C1 segment of cervical spinal cord (tissue), 14 donors: ENCODE data around the gene OLFM1.
"Not testable (repeated sequence)": the region's sequence is repeated elsewhere in the genome, so short reads cannot be mapped to it uniquely, and the experiment has no call there.

Experiments
- DNase-seq, 14 donors: peaks; one replicate each; lab custom pipeline; 2025; lab: John Stamatoyannopoulos, UW

Gene OLFM1

GRCh38 chr9:135060461-135061116 is 26.9 kb upstream of the OLFM1 start:
- DNase-seq = no peak

DNA sequence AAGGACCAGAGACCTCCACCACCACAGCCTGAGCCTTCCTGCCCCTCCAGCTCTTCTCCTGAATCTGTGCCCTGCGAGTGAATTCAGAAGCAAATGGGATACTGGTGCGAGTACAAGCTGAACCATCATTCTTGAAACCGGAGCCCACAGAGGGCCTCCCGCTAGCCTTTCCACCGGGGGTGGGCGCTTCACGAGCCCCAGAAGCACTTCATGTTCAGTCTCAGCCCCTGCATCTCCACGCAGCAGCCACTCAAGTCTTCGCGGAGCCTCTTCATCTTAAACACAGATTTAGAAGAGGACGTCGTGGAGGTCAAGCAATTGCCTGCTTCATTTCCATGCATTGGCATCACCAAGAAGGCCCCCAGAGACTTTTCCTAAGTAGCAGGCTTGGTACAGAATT is 26.0 kb upstream of the OLFM1 start:
- no peak for DNase-seq

DNA sequence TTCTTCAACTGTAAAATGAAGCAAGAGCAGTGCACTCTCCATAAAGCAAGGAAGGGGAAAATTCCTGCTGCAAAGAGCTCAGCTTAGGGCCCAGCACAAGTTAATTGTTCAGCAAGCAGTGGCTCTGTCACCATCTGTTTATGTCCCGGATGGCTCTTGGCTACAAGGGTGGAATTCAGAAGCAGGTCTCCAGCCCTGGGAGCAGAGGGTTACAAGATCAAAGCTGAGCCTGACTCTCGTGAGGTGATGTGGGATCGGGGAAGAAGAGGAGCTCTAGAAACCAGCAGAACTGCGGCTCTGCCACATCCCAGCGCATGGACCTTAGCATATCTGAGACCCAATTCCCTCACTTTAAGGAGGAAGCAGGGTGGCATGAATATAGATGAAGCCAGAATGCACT is 25.2 kb upstream of the OLFM1 start:
- no peak for DNase-seq

DNA sequence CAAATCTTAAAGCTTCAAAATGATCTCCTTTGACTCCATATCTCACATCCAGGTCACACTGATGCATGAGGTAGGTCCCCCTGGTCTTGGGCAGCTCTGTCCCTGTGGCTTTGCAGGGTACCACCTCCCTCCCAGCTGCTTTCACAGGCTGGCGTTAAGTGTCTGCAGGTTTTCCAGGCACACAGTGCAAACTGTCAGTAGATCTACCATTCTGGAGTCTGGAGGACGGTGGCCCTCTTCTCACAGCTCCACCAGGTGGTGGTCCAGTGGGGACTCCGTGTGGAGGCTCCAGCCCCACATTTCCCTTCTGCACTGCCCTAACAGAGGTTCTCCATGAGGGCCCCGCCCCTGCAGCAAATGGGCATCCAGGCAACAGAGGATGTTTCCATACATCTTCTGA is 24.0 kb upstream of the OLFM1 start:
- DNase-seq = not testable (repeated sequence)

DNA sequence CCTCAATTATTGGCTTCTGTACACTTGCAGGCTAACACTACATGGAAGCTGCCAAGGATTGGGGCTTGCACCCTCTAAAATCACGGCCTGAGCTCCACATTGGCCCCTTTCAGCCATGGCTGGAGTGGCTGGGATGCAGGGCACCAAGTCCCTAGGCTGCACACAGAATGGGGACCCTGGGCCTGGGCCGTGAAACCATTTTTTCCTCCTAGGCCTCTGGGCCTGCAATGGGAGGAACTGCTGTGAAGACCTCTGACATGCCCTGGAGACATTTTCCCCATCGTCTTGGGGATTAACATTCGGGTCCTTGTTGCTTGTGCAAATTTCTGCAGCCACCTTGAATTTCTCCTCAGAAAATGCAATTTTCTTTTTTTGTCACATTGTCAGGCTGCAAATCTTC is 23.6 kb upstream of the OLFM1 start:
- not testable (repeated sequence) for DNase-seq

GRCh38 chr9:135065151-135065550 is 22.3 kb upstream of the OLFM1 start:
- DNase-seq = no peak

- no peak for DNase-seq
Observed at GRCh38 chr9:135065804-135066203, 21.7 kb upstream of the OLFM1 start.

GRCh38 chr9:135066291-135066690 is 21.2 kb upstream of the OLFM1 start:
- no peak for DNase-seq

DNA sequence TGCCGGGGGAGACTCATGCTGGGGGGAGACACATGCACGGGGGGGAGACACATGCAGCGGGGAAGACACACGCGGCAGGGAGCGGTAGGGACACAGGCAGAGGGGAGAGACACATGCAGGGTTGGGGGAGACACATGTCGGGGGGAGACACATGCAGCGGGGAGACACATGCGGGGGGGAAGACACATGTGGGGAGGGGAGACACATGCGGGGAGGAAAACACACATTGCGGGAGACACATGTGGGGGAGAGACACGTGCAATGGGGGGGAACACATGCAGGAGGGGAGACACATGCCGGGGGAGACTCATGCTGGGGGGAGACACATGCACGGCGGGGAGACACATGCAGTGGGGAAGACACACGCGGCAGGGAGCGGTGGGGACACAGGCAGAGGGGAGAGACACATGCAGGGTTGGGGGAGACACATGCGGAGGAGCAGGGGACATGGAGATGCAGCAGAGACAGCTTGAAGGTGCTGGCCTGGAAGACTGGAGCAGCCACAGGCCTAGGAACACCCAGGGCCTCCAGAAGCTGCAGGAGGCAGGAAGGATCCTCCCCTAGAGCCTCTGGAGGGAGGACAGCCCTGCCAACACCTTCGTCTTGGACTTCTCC is 20.3 kb upstream of the OLFM1 start:
- DNase-seq = no peak

GRCh38 chr9:135068776-135069415 is 18.6 kb upstream of the OLFM1 start:
- no peak for DNase-seq

DNA sequence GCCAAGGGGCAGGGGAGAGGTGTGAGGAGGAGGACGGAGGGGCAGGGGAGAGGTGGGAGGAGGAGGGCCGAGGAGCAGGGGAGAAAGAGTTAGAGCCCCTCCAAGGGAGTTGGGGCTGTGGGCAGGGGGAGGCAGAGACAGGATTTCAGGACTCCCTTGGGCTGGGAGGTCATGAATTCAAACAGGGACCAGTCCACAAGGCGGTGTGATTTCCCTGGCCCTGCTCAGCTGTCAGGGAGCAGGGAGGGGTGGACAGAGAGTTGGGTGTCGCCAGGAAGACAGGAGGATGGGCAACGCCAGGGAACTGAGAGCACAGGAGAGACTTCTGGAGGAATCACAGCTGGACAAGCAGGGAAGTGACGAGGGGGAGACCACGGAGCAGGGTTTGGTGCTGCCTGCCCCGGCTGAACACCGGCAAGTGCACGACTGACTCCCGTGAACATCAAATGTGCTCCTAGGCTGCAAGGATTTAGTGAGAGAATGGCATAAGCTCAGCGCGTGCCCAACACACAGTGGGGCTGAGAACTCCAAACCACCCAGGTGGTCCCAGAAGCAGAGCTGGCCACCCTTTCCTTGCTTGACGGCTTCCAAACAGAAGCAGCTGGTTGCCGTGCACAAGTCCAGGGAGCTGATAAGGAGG is 17.8 kb upstream of the OLFM1 start:
- no peak for DNase-seq

- no peak for DNase-seq
Observed at GRCh38 chr9:135070198-135070951, 17.1 kb upstream of the OLFM1 start.

DNA sequence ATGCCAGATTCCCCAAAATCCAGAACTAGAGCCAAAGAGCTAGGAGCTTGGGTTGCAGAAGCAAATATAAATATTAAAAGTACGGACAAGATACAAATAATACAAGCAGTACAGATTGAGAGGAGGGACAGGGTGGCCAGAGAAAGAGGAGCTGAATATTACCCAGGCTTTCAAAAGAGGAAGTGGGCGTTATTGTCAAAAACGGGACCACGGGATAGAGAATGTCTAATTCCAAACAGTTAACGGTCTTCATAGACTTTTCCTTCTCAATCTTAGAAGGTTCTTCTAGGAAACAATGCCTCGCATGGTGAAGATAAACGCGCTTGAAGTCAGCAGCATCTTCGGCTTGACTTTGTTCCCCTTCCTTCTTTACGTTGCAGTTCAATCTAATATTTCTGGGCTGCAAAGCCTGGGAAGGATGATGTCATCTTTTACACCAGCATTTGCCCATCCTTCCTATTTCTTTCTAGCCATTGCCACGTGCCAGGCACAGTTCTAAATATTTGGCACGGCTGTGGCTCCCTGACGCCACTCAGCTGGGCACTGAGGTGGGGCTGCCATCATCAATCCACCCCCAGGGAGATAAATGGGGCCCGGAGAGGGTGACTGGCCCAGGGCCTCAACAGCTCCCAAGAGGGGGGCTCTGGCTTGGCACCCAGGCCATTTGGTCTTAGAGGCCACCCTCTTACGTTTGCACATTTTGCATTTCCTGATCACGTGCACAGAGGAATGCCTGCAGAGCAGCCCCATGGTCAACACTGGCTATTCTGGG is 16.3 kb upstream of the OLFM1 start:
- DNase-seq = no peak

DNA sequence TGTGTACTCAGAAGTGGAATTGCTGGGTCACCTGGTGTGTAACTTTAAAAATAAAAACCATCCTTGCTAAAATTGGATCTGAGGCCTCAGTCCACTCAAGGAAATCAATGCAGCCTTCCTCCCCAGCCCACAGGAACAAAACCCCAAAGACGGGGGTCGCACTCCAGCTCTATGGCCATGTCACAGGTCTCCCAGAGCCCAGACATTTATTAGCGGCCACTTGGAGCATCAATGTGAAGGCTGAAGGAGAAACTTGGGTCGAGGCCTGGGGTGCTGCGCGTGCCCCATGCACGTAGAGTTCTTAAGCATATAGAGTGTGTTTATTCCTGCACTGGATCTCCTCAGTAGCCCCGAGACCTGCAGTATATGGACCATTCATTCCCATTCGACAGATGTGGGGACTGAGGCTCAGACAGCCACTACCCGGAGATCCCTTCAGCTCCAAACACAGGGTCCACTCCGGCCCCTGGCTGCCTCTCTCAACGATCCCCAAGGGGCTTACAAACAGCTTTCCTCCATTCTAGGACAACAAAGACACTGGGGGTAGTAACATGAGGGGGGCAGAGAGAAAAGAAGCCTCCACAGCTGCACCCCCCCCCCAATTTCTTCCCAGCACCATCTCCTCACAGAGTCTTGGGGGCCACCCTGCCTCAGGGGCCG is 14.3 kb upstream of the OLFM1 start:
- no peak for DNase-seq

GRCh38 chr9:135073741-135074305 is 13.6 kb upstream of the OLFM1 start:
- no peak for DNase-seq

DNA sequence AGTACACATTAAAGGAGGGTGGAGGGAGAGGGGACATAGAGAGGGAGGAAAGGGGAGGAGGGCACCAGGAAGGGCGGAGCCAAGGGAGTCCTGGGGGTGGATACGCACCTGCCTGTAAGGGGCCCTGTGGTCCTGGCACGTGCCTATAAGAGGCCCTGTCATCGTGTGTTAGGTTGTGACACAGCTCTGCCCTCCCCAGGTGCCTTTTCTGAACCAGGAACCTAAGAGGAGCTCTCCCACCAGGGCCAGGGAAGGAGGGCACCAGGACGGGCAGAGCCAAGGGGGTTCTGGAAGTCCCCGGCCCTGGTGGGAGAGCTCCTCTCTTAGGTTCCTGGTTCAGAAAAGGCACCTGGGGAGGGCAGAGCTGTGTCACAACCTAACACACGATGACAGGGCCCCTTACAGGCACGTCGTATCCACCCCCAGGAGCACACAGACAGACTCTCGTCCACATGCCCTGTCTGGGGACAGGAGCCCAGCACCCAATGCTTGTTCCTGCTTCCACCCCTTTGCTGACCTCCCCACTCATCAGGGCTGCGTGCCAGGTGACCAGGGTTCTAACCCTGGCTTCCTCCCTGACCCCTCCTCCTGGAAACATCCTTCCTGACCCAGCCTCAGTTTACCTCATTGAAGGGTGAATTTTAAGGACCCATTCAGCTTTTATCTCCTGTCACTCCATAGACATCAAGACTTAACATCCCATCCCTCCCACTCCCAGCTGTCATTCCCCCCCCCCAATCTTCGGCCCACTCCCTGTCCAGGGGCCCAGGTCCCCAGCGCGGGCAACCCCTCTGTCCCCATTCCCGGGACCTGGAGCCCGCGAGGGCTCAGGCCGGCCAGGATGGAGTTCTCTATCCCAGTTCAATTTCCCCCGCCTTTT is 12.9 kb upstream of the OLFM1 start:
- DNase-seq = no peak

DNA sequence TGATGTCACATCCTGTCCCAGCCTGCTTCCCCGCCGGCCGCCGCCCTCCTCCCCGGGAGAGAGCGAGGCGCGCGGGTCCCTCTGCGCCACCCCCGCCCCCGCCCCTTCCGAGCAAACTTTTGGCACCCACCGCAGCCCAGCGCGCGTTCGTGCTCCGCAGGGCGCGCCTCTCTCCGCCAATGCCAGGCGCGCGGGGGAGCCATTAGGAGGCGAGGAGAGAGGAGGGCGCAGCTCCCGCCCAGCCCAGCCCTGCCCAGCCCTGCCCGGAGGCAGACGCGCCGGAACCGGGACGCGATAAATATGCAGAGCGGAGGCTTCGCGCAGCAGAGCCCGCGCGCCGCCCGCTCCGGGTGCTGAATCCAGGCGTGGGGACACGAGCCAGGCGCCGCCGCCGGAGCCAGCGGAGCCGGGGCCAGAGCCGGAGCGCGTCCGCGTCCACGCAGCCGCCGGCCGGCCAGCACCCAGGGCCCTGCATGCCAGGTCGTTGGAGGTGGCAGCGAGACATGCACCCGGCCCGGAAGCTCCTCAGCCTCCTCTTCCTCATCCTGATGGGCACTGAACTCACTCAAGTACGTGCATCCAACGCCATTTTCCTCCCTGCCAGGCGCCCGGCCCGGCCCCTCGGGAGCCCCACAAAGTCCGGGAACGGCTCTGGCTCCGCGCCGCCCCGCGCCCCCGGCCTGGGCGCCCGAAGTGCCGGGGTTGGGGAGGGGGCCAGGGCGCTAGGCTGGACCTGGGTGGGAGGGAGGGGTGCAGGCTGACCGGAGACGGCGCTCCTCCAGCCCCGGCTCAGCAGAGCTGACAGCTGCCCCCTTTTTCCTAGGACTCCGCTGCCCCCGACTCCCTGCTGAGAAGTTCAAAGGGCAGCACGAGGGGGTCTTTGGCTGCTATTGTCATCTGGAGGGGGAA is 12.0 kb upstream of the OLFM1 start:
- DNase-seq = peak in 11 of 14 donors; percentile 10 to 83 (median 32)
